Motor neuron (in vitro differentiated cells): Measurements from ENCODE around the gene CHL1. TPM values are rescaled to one million over a fixed set of nuclear protein-coding genes. Genes with fewer than 3 reads are reported as not detected.

Source experiments
- ATAC-seq, 8 experiments: fragments of 200-7000 bp; cut with Tn5 transposase; replicated peaks in 6 of 8; 2 replicates each; pipeline ENCODE4 v1.8.0; 2021; ENCODE audit warnings: mild to moderate bottlenecking in 8 of 8, moderate library complexity in 8 of 8
- H3K27ac ChIP-seq, 2 donors: fragments of 250-450 bp; sonication (Bioruptor Pico); 2 replicates each; pipeline ENCODE4 v1.9.0; 2021; ENCODE audit warnings: antibody characterized with exemption in 2 of 2, mild to moderate bottlenecking in 2 of 2, moderate library complexity in 1 of 2
- H3K4me1 ChIP-seq, 2 donors: fragments of 250-450 bp; sonication (Bioruptor Pico); replicated peaks in 1 of 2; 2 replicates each; pipeline ENCODE4 v1.6.1; 2021; ENCODE audit warnings: antibody characterized with exemption in 2 of 2, mild to moderate bottlenecking in 2 of 2, moderate library complexity in 1 of 2
- H3K4me3 ChIP-seq, 5 donors: fragments of 250-450 bp; sonication (Bioruptor Pico); 2 replicates each; pipeline ENCODE4 v1.9.0; 2021; ENCODE audit warnings: antibody characterized with exemption in 5 of 5, mild to moderate bottlenecking in 5 of 5, moderate library complexity in 4 of 5
- WGBS, 10 experiments: fragments of 450-650 bp; shearing (Covaris generic); methylation state at CpG; one replicate each; pipeline ENCODE4 v1.0.0; 2022; 5-methylcytosine and 5-hydroxymethylcytosine counted together
- in situ Hi-C, 9 experiments: fragments of 400-800 bp; cut with MboI; loops; one replicate each; pipeline ENCODE4 v1.15.0; 2021; ENCODE audit warnings: low sequenced_read_pairs in 9 of 9, low pct_unique_long_range_greater_than_20kb in 2 of 9; ENCODE audit not compliant: unreplicated experiment in 9 of 9
- total RNA-seq, 8 experiments: library from RNA; unstranded; fragments of 300-600 nt; gene quantifications; 2 replicates each; pipeline versions ENCODE4 v1.2.3 to v1.2.4, GENCODE V29; 2022

Gene CHL1
- total RNA-seq, 8 experiments from 2014 or later, result 0.40 to 349 (median 57.0) TPM

- peak overlapping the region in 1 of 2 donors; percentile 92 for H3K27ac ChIP-seq
- in situ Hi-C loops, result no loop called here
- H3K4me3 ChIP-seq, result peak overlapping the region in 4 of 5 donors; percentile 82 to 96 (median 84)
- peaks cover 0 to 30% of the 10 kb centered on the region in 2 donors for H3K4me1 ChIP-seq
- 0 to 67% (median 0%) methylated on average over 1 to 5 of the region's 66 CpGs; no CpG with 5 or more reads in 5 of the 10 experiments for WGBS, 10 experiments
- peak in 5 of 8 experiments; percentile 35 to 72 (median 66) for ATAC-seq
These were observed 1.4 kb downstream of the CHL1 start for GRCh38 chr3:197828-198491.

GRCh38 chr3:199835-200234 is 3.3 kb downstream of the CHL1 start:
- in situ Hi-C loops, result no loop called here
- WGBS, 10 experiments, result 39 to 100% (median 86%) methylated on average over 2 of the region's 2 CpGs; no CpG with 5 or more reads in 2 of the 10 experiments
- no peak overlapping the region for H3K4me3 ChIP-seq
- peaks cover 0 to 26% of the 10 kb centered on the region in 2 donors for H3K4me1 ChIP-seq
- no peak for ATAC-seq
- no peak overlapping the region for H3K27ac ChIP-seq

GRCh38 chr3:200758-201325 is 4.3 kb downstream of the CHL1 start:
- in situ Hi-C loops, result no loop called here
- no peak overlapping the region for H3K27ac ChIP-seq
- no peak overlapping the region for H3K4me3 ChIP-seq
- no peak for ATAC-seq
- 16 to 81% (median 74%) methylated on average over 2 to 4 of the region's 4 CpGs; no CpG with 5 or more reads in 1 of the 10 experiments for WGBS, 10 experiments
- peaks cover 0 to 30% of the 10 kb centered on the region in 2 donors for H3K4me1 ChIP-seq

- WGBS, 10 experiments, result 0 to 83% (median 39%) methylated on average over 1 to 2 of the region's 2 CpGs; no CpG with 5 or more reads in 2 of the 10 experiments
- H3K4me3 ChIP-seq, result no peak overlapping the region
- in situ Hi-C loops, result no loop called here
These were observed 7.5 kb downstream of the CHL1 start for GRCh38 chr3:204102-204501.

GRCh38 chr3:207973-208372 is 11.4 kb downstream of the CHL1 start:
- no peak overlapping the region for H3K4me3 ChIP-seq
- ATAC-seq, result no peak
- in situ Hi-C loops, result no loop called here
- no peak overlapping the region for H3K27ac ChIP-seq
- peaks cover 0 to 21% of the 10 kb centered on the region in 2 donors for H3K4me1 ChIP-seq

More at GRCh38 chr3:204102-204501, 7.5 kb downstream of the CHL1 start:
- Histone ChIP-seq H3K27ac (no peak overlapping the region), H3K4me1 (peaks cover 0 to 26% of the 10 kb centered on the region in 2 donors)
- no peak for ATAC-seq

GRCh38 chr3:210669-211068 is 14.1 kb downstream of the CHL1 start:
- ATAC-seq, result peak in 1 of 8 experiments; percentile 15
- Histone ChIP-seq H3K27ac (no peak overlapping the region), H3K4me1 (peaks cover 0 to 6% of the 10 kb centered on the region in 2 donors), H3K4me3 (no peak overlapping the region)
- WGBS, 10 experiments, result 0 to 100% (median 31%) methylated on average over 1 to 4 of the region's 4 CpGs; no CpG with 5 or more reads in 4 of the 10 experiments
- in situ Hi-C loops, result no loop called here

- no peak overlapping the region for H3K4me3 ChIP-seq
- in situ Hi-C loops, result no loop called here
- 18 to 66% (median 24%) methylated on average over 1 to 4 of the region's 4 CpGs for WGBS, 10 experiments
- peaks cover 0 to 19% of the 10 kb centered on the region in 2 donors for H3K4me1 ChIP-seq
- H3K27ac ChIP-seq, result no peak overlapping the region
- peak in 2 of 8 experiments; percentile 49 to 80 for ATAC-seq
These were observed 15.9 kb downstream of the CHL1 start for GRCh38 chr3:212432-212831.

GRCh38 chr3:217099-217813 is 20.7 kb downstream of the CHL1 start:
- in situ Hi-C loops, result no loop called here
- Histone ChIP-seq H3K4me1 (peaks cover 0 to 28% of the 10 kb centered on the region in 2 donors), H3K27ac (no peak overlapping the region), H3K4me3 (no peak overlapping the region)
- WGBS, 10 experiments, result 5 to 80% (median 49%) methylated on average over 1 to 5 of the region's 5 CpGs; no CpG with 5 or more reads in 2 of the 10 experiments
- peak in 3 of 8 experiments; percentile 39 to 78 (median 53) for ATAC-seq

GRCh38 chr3:217948-218347 is 21.4 kb downstream of the CHL1 start:
- WGBS, 10 experiments, result 21 to 100% (median 76%) methylated on average over 1 to 2 of the region's 2 CpGs; no CpG with 5 or more reads in 3 of the 10 experiments
- no peak overlapping the region for H3K27ac ChIP-seq
- no peak for ATAC-seq
- no peak overlapping the region for H3K4me3 ChIP-seq
- in situ Hi-C loops, result no loop called here
- peaks cover 0 to 25% of the 10 kb centered on the region in 2 donors for H3K4me1 ChIP-seq

- ATAC-seq, result peak in 1 of 8 experiments; percentile 55
- H3K27ac ChIP-seq, result no peak overlapping the region
These were observed 32.0 kb downstream of the CHL1 start for GRCh38 chr3:228442-229182.

GRCh38 chr3:229183-229661 is 32.7 kb downstream of the CHL1 start:
- H3K4me1 ChIP-seq, result peaks cover 0 to 35% of the 10 kb centered on the region in 2 donors
- no peak overlapping the region for H3K27ac ChIP-seq
- no peak overlapping the region for H3K4me3 ChIP-seq
- ATAC-seq, result peak in 1 of 8 experiments; percentile 51
- in situ Hi-C loops, result no loop called here
- WGBS, 10 experiments, result 12 to 91% (median 65%) methylated on average over 1 to 6 of the region's 6 CpGs

More at GRCh38 chr3:228442-229182, 32.0 kb downstream of the CHL1 start:
- 17 to 100% (median 56%) methylated on average over 1 to 3 of the region's 3 CpGs for WGBS, 10 experiments
- Histone ChIP-seq H3K4me1 (peaks cover 0 to 35% of the 10 kb centered on the region in 2 donors), H3K4me3 (no peak overlapping the region)
- in situ Hi-C loops, result no loop called here

- in situ Hi-C loops, result no loop called here
- H3K4me3 ChIP-seq, result no peak overlapping the region
- peaks cover 0 to 4% of the 10 kb centered on the region in 2 donors for H3K4me1 ChIP-seq
- ATAC-seq, result no peak
- WGBS, 10 experiments, result 0 to 88% (median 18%) methylated on average over 1 to 4 of the region's 4 CpGs
- no peak overlapping the region for H3K27ac ChIP-seq
These were observed 40.3 kb downstream of the CHL1 start for GRCh38 chr3:236881-237280.
